Upper lobe of left lung (tissue), 6 donors: ENCODE results near the gene ERICH2. TPM values are rescaled to one million over a fixed set of nuclear protein-coding genes. Genes with fewer than 3 reads are reported as not detected.

Source experiments
- ATAC-seq, 2 donors: fragments of 200-7000 bp; cut with Tn5 transposase; one replicate each; pipeline ENCODE4 v1.9.1; 2022; ENCODE audit warnings: mild to moderate bottlenecking in 2 of 2, moderate library complexity in 2 of 2; ENCODE audit not compliant: low FRiP score in 2 of 2
- DNase-seq, 2 donors: peaks; one replicate each; pipeline ENCODE4 v3.0.0-alpha.2; 2019 to 2020
- H3K27ac ChIP-seq, 4 donors: fragments of 200-600 bp; sonication (generic); one replicate each; pipeline ENCODE4 v1.5.1; 2016 to 2019
- H3K27me3 ChIP-seq, 4 donors: fragments of 200-600 bp; sonication (generic); one replicate each; pipeline ENCODE4 v1.5.1; 2017 to 2019
- H3K36me3 ChIP-seq, 4 donors: fragments of 200-600 bp; sonication (generic); one replicate each; pipeline ENCODE4 v1.5.1; 2016 to 2019
- H3K4me1 ChIP-seq, 4 donors: fragments of 200-600 bp; sonication (generic); one replicate each; pipeline ENCODE4 v1.5.1; 2018 to 2019
- H3K4me3 ChIP-seq, 4 donors: fragments of 200-600 bp; sonication (generic); one replicate each; pipeline ENCODE4 v1.5.1; 2017 to 2019; ENCODE audit warnings: mild to moderate bottlenecking in 2 of 4, moderate library complexity in 1 of 4
- H3K9me3 ChIP-seq, 4 donors: fragments of 200-600 bp; sonication (generic); one replicate each; pipeline ENCODE4 v1.5.1; 2018 to 2019
- EP300 ChIP-seq, 4 donors: sonication (generic); formaldehyde crosslinking; IDR thresholded peaks; one replicate each; pipeline ENCODE4 v1.5.1; 2017; ENCODE audit warnings: antibody characterized with exemption in 4 of 4, control low read depth in 2 of 4
- POLR2A ChIP-seq, 4 donors: fragments of 450-650 bp; IDR thresholded peaks; one replicate each; pipeline ENCODE4 v1.5.1; 2016 to 2017; ENCODE audit warnings: antibody characterized with exemption in 4 of 4, mild to moderate bottlenecking in 2 of 4
- POLR2AphosphoS5 ChIP-seq, 2 donors: sonication (generic); formaldehyde crosslinking; IDR thresholded peaks; one replicate each; pipeline ENCODE4 v1.5.1; 2017; ENCODE audit warnings: antibody characterized with exemption in 2 of 2
- WGBS, 2 donors: methylation state at CpG; one replicate each; pipeline ENCODE4 v1.1.5; 2017 to 2018; 5-methylcytosine and 5-hydroxymethylcytosine counted together
- total RNA-seq, 6 donors: library from RNA; depleted of rRNA in 4 of 6; stranded (reverse); fragments of >200 nt in 4 of 6; gene quantifications; one replicate each; pipeline versions ENCODE4 v1.1.0 to v1.2.1, GENCODE V29; 2016 to 2021
- TF ChIP-seq, protein P1 (sequence below), 6 experiments: fragments of 450-650 bp in 4 of 6; fragments of 200-600 bp in 2 of 6; sonication (generic) in 2 of 6; IDR thresholded peaks; one replicate each; pipeline ENCODE4 v1.5.1; 2016 to 2019; ENCODE audit warnings: antibody characterized with exemption in 6 of 6
- donor health status: DM: no; HTN: no; CAD: no; lungs with moderate emphysema.
- donor health status: DM: no; HTN: yes; CAD: no; lungs with severe emphysema.

ERICH2 gene
- total RNA-seq, 6 donors from 2014 or later = 1.6 to 19.7 (median 4.3) TPM

DNA sequence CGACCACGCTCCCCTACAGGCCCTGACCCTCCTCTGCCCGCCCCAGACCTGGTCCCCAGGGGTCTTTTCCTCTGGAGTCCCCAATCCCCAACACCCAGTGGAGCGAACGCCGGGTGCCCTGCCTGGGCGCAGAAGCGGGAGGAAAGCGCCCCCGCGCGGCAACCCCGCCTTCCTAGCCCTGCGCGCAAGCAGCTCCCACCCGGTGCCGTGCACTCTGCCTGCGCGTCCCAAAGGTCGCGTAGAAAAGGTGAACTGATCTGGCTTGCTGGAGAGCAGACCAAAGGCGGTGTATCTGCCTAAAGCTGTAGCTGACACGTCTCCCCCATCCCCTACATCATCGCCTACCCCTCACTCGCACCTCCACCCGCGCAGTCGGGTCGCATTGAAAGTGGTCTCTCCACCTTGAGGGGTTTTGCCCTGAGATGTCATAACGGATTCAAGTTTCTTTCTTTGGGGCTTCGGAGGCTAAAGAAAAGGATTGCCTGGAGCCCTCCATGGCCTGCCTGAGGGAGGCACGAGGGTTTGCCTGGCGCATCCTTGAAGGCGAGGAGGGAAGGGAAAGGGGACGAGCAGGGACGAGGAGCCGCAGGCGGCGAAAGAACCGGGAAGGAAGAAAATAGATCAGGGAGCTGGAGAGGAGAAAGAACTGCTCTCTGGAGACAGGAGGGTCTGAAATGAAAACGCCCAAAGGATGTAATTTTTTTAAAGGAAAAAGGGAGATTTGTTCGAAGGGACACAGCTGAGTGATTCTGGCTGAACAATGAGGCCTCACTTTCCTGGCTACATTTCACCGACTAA, 52.3 kb downstream of the ERICH2 start:
- 6 to 14% methylated on average over 21 to 43 of the region's 43 CpGs for WGBS, 2 donors

DNA sequence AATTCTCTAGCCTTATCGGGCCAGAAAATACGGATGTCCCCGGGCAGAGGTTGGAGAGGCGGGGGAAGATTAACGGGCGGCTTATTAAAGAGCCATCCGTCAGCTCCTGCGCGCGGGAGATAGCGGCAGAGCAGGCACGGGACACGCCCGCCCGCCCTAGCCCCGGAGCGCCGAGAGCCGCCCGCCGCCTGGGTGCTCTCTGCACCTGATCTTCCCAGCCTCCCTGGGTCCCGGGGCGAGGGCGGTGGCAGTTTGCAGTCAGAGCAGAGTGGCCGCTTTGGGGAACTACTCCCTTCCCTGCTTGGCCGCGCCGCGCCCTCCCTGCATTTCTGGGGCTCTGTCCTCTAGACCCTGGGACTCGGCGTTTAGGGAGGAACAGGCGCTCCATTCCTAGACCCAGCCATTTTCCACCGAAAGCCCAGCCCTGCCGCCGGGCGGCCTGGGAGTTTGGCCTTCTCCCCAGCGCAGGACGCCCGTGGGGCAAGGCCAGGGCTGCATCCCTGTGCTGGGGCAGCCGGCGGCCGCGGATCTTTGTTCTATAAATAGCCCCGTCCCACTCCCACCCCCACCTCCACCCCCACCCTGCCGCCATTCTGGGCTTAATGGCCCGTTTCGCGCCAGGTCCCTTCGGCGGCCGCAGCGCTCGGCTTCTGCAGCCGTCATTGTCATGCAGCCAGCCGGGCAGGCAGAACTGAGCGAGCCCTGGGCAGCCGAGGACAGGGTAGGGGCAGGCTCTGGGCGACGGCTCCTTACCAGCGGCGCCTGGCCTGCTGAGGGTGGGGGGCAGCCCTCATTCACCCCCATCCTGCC, 53.1 kb downstream of the ERICH2 start:
- peaks cover 45 to 53% (median 50%) of the 10 kb centered on the region in 4 donors for H3K4me1 ChIP-seq
- no peaks in the 10 kb centered on the region for H3K9me3 ChIP-seq
- peak in 1 of 2 donors; percentile 27 for ATAC-seq
- H3K36me3 ChIP-seq = no peaks in the 10 kb centered on the region
- peak in 1 of 2 donors; percentile 86 for DNase-seq
- TF ChIP-seq, protein P1, sequence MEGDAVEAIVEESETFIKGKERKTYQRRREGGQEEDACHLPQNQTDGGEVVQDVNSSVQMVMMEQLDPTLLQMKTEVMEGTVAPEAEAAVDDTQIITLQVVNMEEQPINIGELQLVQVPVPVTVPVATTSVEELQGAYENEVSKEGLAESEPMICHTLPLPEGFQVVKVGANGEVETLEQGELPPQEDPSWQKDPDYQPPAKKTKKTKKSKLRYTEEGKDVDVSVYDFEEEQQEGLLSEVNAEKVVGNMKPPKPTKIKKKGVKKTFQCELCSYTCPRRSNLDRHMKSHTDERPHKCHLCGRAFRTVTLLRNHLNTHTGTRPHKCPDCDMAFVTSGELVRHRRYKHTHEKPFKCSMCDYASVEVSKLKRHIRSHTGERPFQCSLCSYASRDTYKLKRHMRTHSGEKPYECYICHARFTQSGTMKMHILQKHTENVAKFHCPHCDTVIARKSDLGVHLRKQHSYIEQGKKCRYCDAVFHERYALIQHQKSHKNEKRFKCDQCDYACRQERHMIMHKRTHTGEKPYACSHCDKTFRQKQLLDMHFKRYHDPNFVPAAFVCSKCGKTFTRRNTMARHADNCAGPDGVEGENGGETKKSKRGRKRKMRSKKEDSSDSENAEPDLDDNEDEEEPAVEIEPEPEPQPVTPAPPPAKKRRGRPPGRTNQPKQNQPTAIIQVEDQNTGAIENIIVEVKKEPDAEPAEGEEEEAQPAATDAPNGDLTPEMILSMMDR (IDR thresholded peaks at IDR 0.05) = no peak
- TF ChIP-seq POLR2AphosphoS5 (IDR thresholded peaks at IDR 0.05) (no peak), POLR2A (IDR thresholded peaks at IDR 0.05) (no peak), EP300 (IDR thresholded peaks at IDR 0.05) (no peak)
- 5 to 9% methylated on average over 18 to 35 of the region's 61 CpGs for WGBS, 2 donors
- H3K4me3 ChIP-seq = peak overlapping the region; percentile 10 to 42 (median 19)
- no peak overlapping the region for H3K27ac ChIP-seq
- peaks cover under 1 to 58% (median 35%) of the 10 kb centered on the region in 4 donors for H3K27me3 ChIP-seq

More for the DNA sequence above, 52.3 kb downstream of the ERICH2 start:
- peaks cover 2 to 66% (median 43%) of the 10 kb centered on the region in 4 donors for H3K27me3 ChIP-seq
- peak overlapping the region in 2 of 4 donors; percentile 27 to 42 for H3K4me3 ChIP-seq
- H3K4me1 ChIP-seq = peaks cover 53 to 61% (median 58%) of the 10 kb centered on the region in 4 donors
- no peaks in the 10 kb centered on the region for H3K9me3 ChIP-seq
- no peaks in the 10 kb centered on the region for H3K36me3 ChIP-seq
- no peak overlapping the region for H3K27ac ChIP-seq
- peak in 1 of 2 donors; percentile 82 for DNase-seq
- TF ChIP-seq, protein P1 (IDR thresholded peaks at IDR 0.05) = no peak
- no peak for TF ChIP-seq POLR2A (IDR thresholded peaks at IDR 0.05)
- TF ChIP-seq POLR2AphosphoS5 (IDR thresholded peaks at IDR 0.05) = no peak
- TF ChIP-seq EP300 (IDR thresholded peaks at IDR 0.05) = no peak
- ATAC-seq = no peak

DNA sequence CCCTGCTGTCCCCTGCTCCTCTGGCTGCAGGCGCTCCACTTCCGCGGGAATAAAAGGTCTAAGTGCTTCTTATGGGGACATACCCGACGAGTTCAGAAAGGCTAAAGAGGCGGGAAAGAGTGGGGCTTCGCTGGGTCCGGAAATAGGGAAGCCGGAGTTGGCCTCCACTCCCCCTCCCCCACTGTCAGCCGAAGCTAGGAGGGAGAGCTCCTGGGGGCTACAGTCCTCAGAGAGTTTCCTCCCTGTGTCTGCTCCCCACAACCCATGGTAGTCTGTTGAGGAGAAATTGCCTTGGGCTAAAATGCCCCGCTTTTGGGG, 53.7 kb downstream of the ERICH2 start:
- TF ChIP-seq POLR2A (IDR thresholded peaks at IDR 0.05) (no peak), EP300 (IDR thresholded peaks at IDR 0.05) (no peak), POLR2AphosphoS5 (IDR thresholded peaks at IDR 0.05) (no peak)
- TF ChIP-seq, protein P1 (IDR thresholded peaks at IDR 0.05) = no peak
- Histone ChIP-seq H3K27me3 (peaks cover 0 to 52% (median 31%) of the 10 kb centered on the region in 4 donors), H3K4me3 (peak overlapping the region in 2 of 4 donors; percentile 11 to 42), H3K36me3 (no peaks in the 10 kb centered on the region), H3K27ac (no peak overlapping the region), H3K9me3 (no peaks in the 10 kb centered on the region), H3K4me1 (peaks cover 40 to 47% (median 44%) of the 10 kb centered on the region in 4 donors)
- DNase-seq (no peak), ATAC-seq (no peak)
- WGBS, 2 donors = 13 to 27% methylated on average over 8 of the region's 11 CpGs

DNA sequence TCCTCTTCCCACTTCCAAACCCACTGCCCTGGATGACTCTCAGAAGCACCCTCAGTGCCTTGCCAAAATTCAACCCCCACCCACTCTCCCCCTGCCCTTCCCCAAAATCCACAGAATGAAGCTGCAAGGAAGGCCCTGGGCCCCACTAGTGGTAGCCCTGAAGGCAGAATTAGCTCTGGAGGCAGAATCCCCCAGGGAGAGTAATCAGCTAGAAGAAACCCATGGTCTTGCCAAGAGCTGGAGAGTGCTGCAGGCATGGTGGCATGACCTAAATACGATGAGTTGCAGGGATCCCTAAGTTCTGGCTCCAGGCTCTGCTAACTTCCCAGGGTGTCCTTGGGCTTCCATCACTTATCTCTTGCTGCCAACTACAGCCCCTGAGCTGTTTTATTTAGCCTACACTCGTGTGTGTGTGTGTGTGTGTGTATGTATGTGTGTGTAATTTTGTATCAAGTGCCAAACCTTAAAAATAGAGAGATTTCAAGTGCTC, 54.4 kb downstream of the ERICH2 start:
- DNase-seq (no peak), ATAC-seq (no peak)
- Histone ChIP-seq H3K4me1 (peaks cover 40 to 45% (median 42%) of the 10 kb centered on the region in 4 donors), H3K27ac (no peak overlapping the region), H3K9me3 (no peaks in the 10 kb centered on the region), H3K36me3 (no peaks in the 10 kb centered on the region), H3K4me3 (no peak overlapping the region), H3K27me3 (peaks cover 0 to 45% (median 28%) of the 10 kb centered on the region in 4 donors)
- TF ChIP-seq EP300 (IDR thresholded peaks at IDR 0.05) = no peak
- TF ChIP-seq POLR2A (IDR thresholded peaks at IDR 0.05) = no peak
- TF ChIP-seq POLR2AphosphoS5 (IDR thresholded peaks at IDR 0.05) = no peak
- TF ChIP-seq, protein P1 (IDR thresholded peaks at IDR 0.05) = no peak
- WGBS, 2 donors = 58 to 67% methylated on average over 2 of the region's 2 CpGs
